Gastrocnemius medialis (tissue), 4 donors: ENCODE results near the gene ASF1B.

Experiments used
- POLR2A ChIP-seq, 2 donors: fragments of 450-650 bp; IDR thresholded peaks; one replicate each; pipeline ENCODE4 v1.6.1; 2017; ENCODE audit warnings: antibody characterized with exemption in 2 of 2, mild to moderate bottlenecking in 2 of 2, moderate library complexity in 2 of 2
- TF ChIP-seq, protein P1 (sequence below), 5 experiments: fragments of 450-650 bp in 3 of 5; fragments of 200-600 bp in 2 of 5; sonication (generic) in 2 of 5; IDR thresholded peaks in 4 of 5; conservative IDR thresholded peaks in 1 of 5; 1 replicate in 4 of 5; 2 replicates in 1 of 5; pipeline ENCODE4 v1.5.1; 2016 to 2019; ENCODE audit warnings: antibody characterized with exemption in 5 of 5, mild to moderate bottlenecking in 3 of 5, moderate library complexity in 3 of 5

DNA sequence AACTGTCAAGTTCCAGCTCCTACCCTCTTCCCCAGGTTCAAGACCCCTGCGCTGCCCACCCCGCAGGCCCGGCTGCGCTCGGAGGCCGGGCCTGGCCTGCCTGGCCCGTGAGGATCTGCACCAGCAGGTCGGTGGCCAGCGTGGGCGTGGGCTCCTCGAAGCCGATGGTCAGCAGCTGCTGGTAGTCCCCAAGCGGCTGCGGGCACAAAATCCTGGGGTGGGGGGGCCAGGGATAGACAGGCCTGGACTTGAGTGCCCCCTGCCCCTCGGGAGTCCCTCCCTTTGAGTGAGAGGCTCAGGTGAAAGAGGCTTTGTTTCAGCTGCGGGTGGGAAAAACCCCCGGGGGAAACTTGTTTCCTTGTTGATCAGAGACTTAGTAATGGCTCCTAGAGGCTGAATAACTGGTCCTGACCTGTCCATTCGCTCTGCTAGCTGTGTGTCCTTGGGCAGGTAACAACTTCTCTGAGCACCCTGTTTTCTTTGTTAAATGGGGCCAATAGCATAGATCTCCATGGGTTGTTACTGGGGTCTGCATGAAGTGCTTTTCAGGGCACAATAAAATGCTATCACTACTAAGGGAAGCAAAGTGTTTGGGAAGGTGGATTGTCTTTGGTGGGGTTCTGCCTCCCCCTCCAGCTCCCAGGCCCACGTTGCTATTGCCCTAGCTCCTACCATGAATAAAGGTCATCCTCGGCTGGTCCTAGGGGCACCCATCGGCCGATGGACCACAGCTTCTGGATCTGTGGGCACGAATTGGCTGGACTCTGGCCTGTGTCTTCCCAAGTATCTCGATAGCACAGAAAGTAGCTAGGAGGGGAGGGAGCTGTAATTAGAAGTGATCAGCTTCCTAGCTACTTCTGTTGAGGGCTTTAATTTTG is 54.4 kb downstream of the ASF1B start:
- TF ChIP-seq, protein P1, sequence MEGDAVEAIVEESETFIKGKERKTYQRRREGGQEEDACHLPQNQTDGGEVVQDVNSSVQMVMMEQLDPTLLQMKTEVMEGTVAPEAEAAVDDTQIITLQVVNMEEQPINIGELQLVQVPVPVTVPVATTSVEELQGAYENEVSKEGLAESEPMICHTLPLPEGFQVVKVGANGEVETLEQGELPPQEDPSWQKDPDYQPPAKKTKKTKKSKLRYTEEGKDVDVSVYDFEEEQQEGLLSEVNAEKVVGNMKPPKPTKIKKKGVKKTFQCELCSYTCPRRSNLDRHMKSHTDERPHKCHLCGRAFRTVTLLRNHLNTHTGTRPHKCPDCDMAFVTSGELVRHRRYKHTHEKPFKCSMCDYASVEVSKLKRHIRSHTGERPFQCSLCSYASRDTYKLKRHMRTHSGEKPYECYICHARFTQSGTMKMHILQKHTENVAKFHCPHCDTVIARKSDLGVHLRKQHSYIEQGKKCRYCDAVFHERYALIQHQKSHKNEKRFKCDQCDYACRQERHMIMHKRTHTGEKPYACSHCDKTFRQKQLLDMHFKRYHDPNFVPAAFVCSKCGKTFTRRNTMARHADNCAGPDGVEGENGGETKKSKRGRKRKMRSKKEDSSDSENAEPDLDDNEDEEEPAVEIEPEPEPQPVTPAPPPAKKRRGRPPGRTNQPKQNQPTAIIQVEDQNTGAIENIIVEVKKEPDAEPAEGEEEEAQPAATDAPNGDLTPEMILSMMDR (IDR thresholded peaks at IDR 0.05 in 4 of 5, conservative IDR thresholded peaks at IDR 0.05 in 1 of 5): no peak
- no peak for TF ChIP-seq POLR2A (IDR thresholded peaks at IDR 0.05)
